Ascending aorta (tissue), 2 donors: ENCODE results near the gene CHMP6. TPM values are rescaled to one million over a fixed set of nuclear protein-coding genes. Genes with fewer than 3 reads are reported as not detected.

Experiments
- DNase-seq, 2 donors: peaks; one replicate each; pipeline ENCODE4 v3.0.0-alpha.2; 2019; ENCODE audit warnings: low spot score in 2 of 2
- H3K27ac ChIP-seq, 2 donors: fragments of 200-600 bp; sonication (generic); one replicate each; pipeline ENCODE4 v1.5.1; 2016 to 2017; ENCODE audit warnings: mild to moderate bottlenecking in 1 of 2
- H3K27me3 ChIP-seq: fragments of 200-600 bp; sonication (generic); one replicate; pipeline ENCODE4 v1.5.1; 2017
- H3K36me3 ChIP-seq, 2 donors: fragments of 200-600 bp; sonication (generic); one replicate each; pipeline ENCODE4 v1.5.1; 2016
- H3K4me1 ChIP-seq, 2 donors: fragments of 200-600 bp; sonication (generic); one replicate each; pipeline ENCODE4 v1.5.1; 2016 to 2017; ENCODE audit warnings: mild to moderate bottlenecking in 1 of 2
- H3K4me3 ChIP-seq, 2 donors: fragments of 200-600 bp; sonication (generic); one replicate each; pipeline ENCODE4 v1.5.1; 2016 to 2017; ENCODE audit warnings: mild to moderate bottlenecking in 1 of 2
- H3K9me3 ChIP-seq, 2 donors: fragments of 200-600 bp; sonication (generic); one replicate each; pipeline ENCODE4 v1.5.1; 2016
- CTCF ChIP-seq, 3 experiments: fragments of 200-600 bp in 2 of 3; fragments of 450-650 bp in 1 of 3; sonication (generic) in 2 of 3; IDR thresholded peaks; one replicate each; pipeline ENCODE4 v1.5.1; 2016 to 2019; ENCODE audit warnings: antibody characterized with exemption in 3 of 3, mild to moderate bottlenecking in 1 of 3, moderate library complexity in 1 of 3
- intact Hi-C: fragments of 100-400 bp; cut with DNase I; formaldehyde crosslinking; loops from one replicate; pipeline ENCODE4 v1.15.1; 2023
- total RNA-seq: library from RNA; depleted of rRNA; stranded (reverse); fragments of >200 nt; gene quantifications from one replicate; pipeline ENCODE4 v1.1.0, GENCODE V29; 2016

Gene CHMP6
- total RNA-seq, 1 donor from 2014 or later: 32.1 TPM

GRCh38 chr17:80979547-80980378 is 11.9 kb upstream of the CHMP6 start:
- Histone ChIP-seq H3K9me3 (no peaks in the 10 kb centered on the region), H3K27me3 (no peaks in the 10 kb centered on the region), H3K4me1 (peaks cover 4 to 7% of the 10 kb centered on the region in 2 donors), H3K4me3 (no peak overlapping the region), H3K36me3 (no peaks in the 10 kb centered on the region), H3K27ac (no peak overlapping the region)
- intact Hi-C loops: loop anchor here (2.0 to 10.0 kb wide), 4 partner anchors 32 to 553 kb away; no protein-coding TSS in a partner anchor
- no peak for DNase-seq
- TF ChIP-seq CTCF (IDR thresholded peaks at IDR 0.05): no peak

- Histone ChIP-seq H3K27ac (no peak overlapping the region), H3K27me3 (no peaks in the 10 kb centered on the region), H3K4me1 (peaks cover 4 to 7% of the 10 kb centered on the region in 2 donors), H3K36me3 (no peaks in the 10 kb centered on the region), H3K4me3 (no peak overlapping the region), H3K9me3 (no peaks in the 10 kb centered on the region)
- no peak for TF ChIP-seq CTCF (IDR thresholded peaks at IDR 0.05)
- no peak for DNase-seq
- intact Hi-C loops: loop anchor here (2.0 to 10.0 kb wide), 4 partner anchors 33 to 554 kb away; no protein-coding TSS in a partner anchor
Measured at GRCh38 chr17:80980397-80981061, 11.1 kb upstream of the CHMP6 start.

GRCh38 chr17:80981062-80981902 is 10.4 kb upstream of the CHMP6 start:
- Histone ChIP-seq H3K27me3 (no peaks in the 10 kb centered on the region), H3K4me1 (peaks cover 4 to 7% of the 10 kb centered on the region in 2 donors), H3K4me3 (peak overlapping the region in 1 of 2 donors; percentile 11), H3K27ac (no peak overlapping the region), H3K36me3 (no peaks in the 10 kb centered on the region), H3K9me3 (no peaks in the 10 kb centered on the region)
- peak; percentile 26 to 95 (median 73) for TF ChIP-seq CTCF (IDR thresholded peaks at IDR 0.05)
- intact Hi-C loops: loop anchor here (2.0 to 10.0 kb wide), 4 partner anchors 34 to 554 kb away; no protein-coding TSS in a partner anchor
- no peak for DNase-seq

- no peak for TF ChIP-seq CTCF (IDR thresholded peaks at IDR 0.05)
- intact Hi-C loops: loop anchor here (2.0 to 10.0 kb wide), 4 partner anchors 35 to 555 kb away; no protein-coding TSS in a partner anchor
- Histone ChIP-seq H3K4me3 (no peak overlapping the region), H3K9me3 (no peaks in the 10 kb centered on the region), H3K27ac (no peak overlapping the region), H3K27me3 (no peaks in the 10 kb centered on the region), H3K36me3 (no peaks in the 10 kb centered on the region), H3K4me1 (peaks cover 4 to 7% of the 10 kb centered on the region in 2 donors)
- DNase-seq: no peak
Measured at GRCh38 chr17:80981929-80982425, 9.7 kb upstream of the CHMP6 start.

- Histone ChIP-seq H3K27me3 (no peaks in the 10 kb centered on the region), H3K36me3 (no peaks in the 10 kb centered on the region), H3K4me1 (peaks cover 4 to 7% of the 10 kb centered on the region in 2 donors), H3K9me3 (no peaks in the 10 kb centered on the region), H3K27ac (no peak overlapping the region), H3K4me3 (no peak overlapping the region)
- TF ChIP-seq CTCF (IDR thresholded peaks at IDR 0.05): no peak
- DNase-seq: no peak
- intact Hi-C loops: loop anchor here (5.0 to 10.0 kb wide), 3 partner anchors 35 to 408 kb away; no protein-coding TSS in a partner anchor
Measured at GRCh38 chr17:80982426-80982974, 9.1 kb upstream of the CHMP6 start.
